ENCODE data around the gene COMMD7. TPM values are rescaled to one million over a fixed set of nuclear protein-coding genes. Genes with fewer than 3 reads are reported as not detected.

Gene COMMD7
- total RNA-seq, 1 donor from 2014 or later = 73.7 TPM

DNA sequence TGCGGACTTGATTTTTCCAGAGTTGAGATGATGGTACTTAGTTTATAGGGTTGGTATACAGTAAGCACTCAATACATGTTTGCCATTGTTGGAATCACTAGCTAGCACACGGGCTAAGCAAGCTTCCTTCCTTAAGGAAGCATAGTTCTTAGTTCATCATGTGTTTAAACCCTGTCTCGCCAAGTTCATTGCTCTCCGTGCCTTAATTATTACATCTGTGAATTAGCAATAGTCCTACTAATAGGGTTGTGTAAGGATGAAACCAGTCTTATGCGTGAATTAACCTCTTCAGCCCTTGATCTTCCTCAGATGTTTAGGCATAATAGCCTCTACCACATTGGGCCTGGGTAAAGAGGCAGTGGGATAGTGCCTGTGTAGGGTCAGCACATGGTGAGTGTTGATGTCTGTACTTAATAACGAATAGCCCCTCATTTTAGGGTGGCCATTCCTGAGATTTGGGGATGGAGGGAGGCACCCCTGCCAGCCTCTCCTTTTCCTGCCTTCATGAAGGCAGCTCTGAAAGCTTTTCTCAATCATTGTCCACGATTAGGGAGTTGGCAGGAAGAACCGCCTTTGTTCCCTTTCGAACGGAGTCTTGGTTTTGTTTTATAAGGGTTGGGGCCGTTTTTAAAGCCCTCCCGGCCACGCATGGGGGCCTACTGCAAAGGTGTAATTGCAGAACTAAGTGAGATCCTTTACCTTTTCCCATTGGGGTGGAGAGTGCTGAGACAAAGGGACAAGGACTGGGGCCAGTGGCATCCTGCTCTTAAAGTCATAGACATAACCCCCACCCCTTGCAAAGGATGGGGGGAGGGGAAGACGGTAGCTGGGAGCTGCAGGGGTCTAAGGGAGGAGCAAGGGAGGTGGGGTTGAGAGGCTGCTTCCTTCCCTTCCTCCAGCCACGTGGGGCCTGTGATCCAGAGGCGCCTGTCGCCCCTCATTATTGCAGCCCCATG, 21.0 kb upstream of the COMMD7 start:
- peak overlapping the region; percentile 92 for H3K4me3 Mint-ChIP-seq (ENCODE audit: unreplicated experiment)
- peak; percentile 28 for DNase-seq (ENCODE audit: low spot score)
- peak overlapping the region; percentile 87 for H3K27ac Mint-ChIP-seq (ENCODE audit: unreplicated experiment)
- peaks cover 10% of the 10 kb centered on the region for H3K27me3 Mint-ChIP-seq (ENCODE audit: unreplicated experiment)
- peaks cover 26% of the 10 kb centered on the region for H3K4me1 Mint-ChIP-seq (ENCODE audit: unreplicated experiment)
- H3K36me3 Mint-ChIP-seq (ENCODE audit: low read depth, unreplicated experiment) = peaks cover 6% of the 10 kb centered on the region
- no peaks in the 10 kb centered on the region for H3K9me3 Mint-ChIP-seq (ENCODE audit: unreplicated experiment)
- no peak for TF ChIP-seq CTCF (IDR thresholded peaks at IDR 0.05; ENCODE audit: unreplicated experiment)

DNA sequence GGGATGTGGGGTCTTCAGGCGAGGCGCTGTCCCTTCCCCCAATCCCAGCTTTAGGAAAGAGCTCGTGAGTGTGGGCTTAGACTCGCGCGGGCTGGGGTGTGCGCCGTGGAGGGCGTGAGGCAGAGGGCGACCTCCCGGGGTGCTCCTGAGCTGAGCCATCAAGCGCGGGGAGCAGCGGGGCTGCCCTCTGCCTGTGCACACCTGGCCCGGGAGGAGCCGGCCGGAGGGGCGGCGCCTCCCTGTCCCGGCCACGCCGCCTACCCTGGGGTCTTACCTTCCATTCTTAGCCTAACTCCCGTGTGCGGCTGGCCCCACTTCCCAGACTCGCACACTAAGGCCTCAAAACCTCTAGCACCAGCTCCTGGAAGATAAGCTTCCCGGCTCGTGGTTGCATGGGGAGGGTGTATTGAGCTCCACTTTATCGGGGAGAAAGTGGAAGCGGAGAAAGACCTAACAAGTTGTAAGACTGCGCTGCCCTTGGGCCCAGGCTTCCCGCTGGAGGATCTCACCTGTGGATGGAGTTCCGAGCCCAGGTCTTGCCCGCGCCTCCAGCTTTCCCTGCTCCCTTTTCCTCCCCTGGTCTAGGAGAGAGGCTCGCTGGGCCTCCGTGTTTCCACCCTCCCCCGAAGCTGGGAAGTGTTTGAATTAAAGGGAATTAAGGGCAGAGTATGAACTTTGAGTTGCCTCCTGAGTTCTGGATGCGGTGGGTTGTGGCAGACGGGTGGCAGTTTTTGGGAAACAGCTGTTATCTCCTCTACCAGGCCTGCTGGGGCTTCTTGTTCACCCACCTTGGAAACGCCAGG, 20.1 kb upstream of the COMMD7 start:
- peaks cover 26% of the 10 kb centered on the region for H3K4me1 Mint-ChIP-seq (ENCODE audit: unreplicated experiment)
- TF ChIP-seq CTCF (IDR thresholded peaks at IDR 0.05; ENCODE audit: unreplicated experiment) = no peak
- peak overlapping the region; percentile 97 for H3K4me3 Mint-ChIP-seq (ENCODE audit: unreplicated experiment)
- peaks cover 10% of the 10 kb centered on the region for H3K27me3 Mint-ChIP-seq (ENCODE audit: unreplicated experiment)
- no peak for DNase-seq (ENCODE audit: low spot score)
- peaks cover 6% of the 10 kb centered on the region for H3K36me3 Mint-ChIP-seq (ENCODE audit: low read depth, unreplicated experiment)
- H3K27ac Mint-ChIP-seq (ENCODE audit: unreplicated experiment) = peak overlapping the region; percentile 30
- no peaks in the 10 kb centered on the region for H3K9me3 Mint-ChIP-seq (ENCODE audit: unreplicated experiment)

GRCh38 chr20:32762754-32763201, 19.5 kb upstream of the COMMD7 start:
- DNase-seq (ENCODE audit: low spot score) = peak; percentile 30
- H3K27me3 Mint-ChIP-seq (ENCODE audit: unreplicated experiment) = peaks cover 10% of the 10 kb centered on the region
- no peaks in the 10 kb centered on the region for H3K9me3 Mint-ChIP-seq (ENCODE audit: unreplicated experiment)
- H3K4me1 Mint-ChIP-seq (ENCODE audit: unreplicated experiment) = peaks cover 26% of the 10 kb centered on the region
- peaks cover 6% of the 10 kb centered on the region for H3K36me3 Mint-ChIP-seq (ENCODE audit: low read depth, unreplicated experiment)
- H3K27ac Mint-ChIP-seq (ENCODE audit: unreplicated experiment) = no peak overlapping the region
- peak overlapping the region; percentile 97 for H3K4me3 Mint-ChIP-seq (ENCODE audit: unreplicated experiment)
- TF ChIP-seq CTCF (IDR thresholded peaks at IDR 0.05; ENCODE audit: unreplicated experiment) = no peak

- H3K9me3 Mint-ChIP-seq (ENCODE audit: unreplicated experiment) = no peaks in the 10 kb centered on the region
- peaks cover 10% of the 10 kb centered on the region for H3K27me3 Mint-ChIP-seq (ENCODE audit: unreplicated experiment)
- DNase-seq (ENCODE audit: low spot score) = peak; percentile 84
- peak within 1 kb of the TSS; percentile 82 for H3K27ac Mint-ChIP-seq (ENCODE audit: unreplicated experiment)
- H3K4me1 Mint-ChIP-seq (ENCODE audit: unreplicated experiment) = peaks cover 26% of the 10 kb centered on the region
- H3K36me3 Mint-ChIP-seq (ENCODE audit: low read depth, unreplicated experiment) = peaks cover 6% of the 10 kb centered on the region
- H3K4me3 Mint-ChIP-seq (ENCODE audit: unreplicated experiment) = peak within 1 kb of the TSS; percentile 97
- TF ChIP-seq CTCF (IDR thresholded peaks at IDR 0.05; ENCODE audit: unreplicated experiment) = peak; percentile 21
These were observed 18.8 kb upstream of the COMMD7 start, which contains the start of gene DNMT3B for GRCh38 chr20:32761831-32762753. Gene DNMT3B, plus strand, starts transcription at chr20:32762385. Its CDS starts 17,939 bp downstream, at chr20:32780324.
